Measurements from ENCODE around the gene RGPD6.
"Not testable (repeated sequence)": the region's sequence is repeated elsewhere in the genome, so short reads cannot be mapped to it uniquely, and the experiment has no call there.

Gene RGPD6

DNA sequence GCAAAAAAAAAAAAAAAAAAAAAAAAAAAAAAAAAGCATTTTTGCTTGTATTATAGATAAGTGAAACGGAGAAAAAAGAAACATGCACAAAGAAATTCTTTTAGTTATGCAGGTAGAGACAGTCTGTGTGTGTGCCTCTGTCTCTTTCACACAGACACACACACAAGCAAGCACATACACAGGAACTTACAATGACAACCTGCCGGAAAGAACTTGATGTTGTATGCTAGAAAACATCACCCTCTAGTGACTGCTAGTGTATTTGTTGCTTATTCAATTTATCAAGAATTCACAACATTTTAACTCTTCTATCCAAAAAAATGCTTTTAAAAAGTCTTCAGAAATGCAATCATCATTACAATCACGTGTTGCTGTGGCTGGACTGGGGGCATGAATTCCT, 95.8 kb downstream of the RGPD6 start:
- not testable (repeated sequence) for DNase-seq (ENCODE audit: low read depth)

DNA sequence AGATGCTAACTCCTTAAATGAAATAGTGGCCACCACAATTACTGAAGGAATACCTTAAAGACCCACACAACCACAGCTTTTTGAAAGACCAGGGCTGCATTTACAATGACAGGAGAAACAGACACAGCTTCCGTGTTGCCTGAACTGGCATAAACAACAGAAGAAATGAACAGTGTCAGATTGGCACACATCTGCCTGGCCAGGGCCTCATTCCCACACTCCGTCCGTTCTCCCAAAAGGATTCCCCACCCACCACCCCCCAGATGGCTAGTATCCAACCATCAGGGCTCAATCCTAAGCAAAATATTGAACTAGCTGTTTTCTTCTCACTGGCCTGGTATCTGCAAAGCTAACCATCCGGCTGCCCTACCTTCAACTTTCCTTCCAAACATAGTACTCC, 96.9 kb downstream of the RGPD6 start:
- DNase-seq (ENCODE audit: low read depth): not testable (repeated sequence)

DNA sequence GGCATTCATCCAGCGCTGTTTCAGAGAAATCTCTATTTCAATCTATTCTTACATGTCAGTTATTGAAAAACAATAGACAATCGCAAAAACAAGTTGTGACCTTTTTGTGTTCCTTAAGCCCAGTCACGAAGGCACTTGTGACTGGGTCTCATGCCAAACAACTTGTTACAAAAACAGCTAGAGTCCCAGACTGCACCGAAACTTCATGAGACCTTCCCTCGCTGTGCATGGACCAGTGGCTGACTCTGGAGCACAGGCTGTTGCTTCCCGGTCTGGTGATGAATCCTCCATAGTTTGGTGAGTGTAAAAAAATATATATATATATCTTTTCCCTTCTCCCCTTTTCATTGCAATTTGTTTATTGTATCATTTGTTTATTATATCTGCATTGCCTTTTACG, 99.7 kb downstream of the RGPD6 start:
- DNase-seq (ENCODE audit: low read depth): not testable (repeated sequence)

DNA sequence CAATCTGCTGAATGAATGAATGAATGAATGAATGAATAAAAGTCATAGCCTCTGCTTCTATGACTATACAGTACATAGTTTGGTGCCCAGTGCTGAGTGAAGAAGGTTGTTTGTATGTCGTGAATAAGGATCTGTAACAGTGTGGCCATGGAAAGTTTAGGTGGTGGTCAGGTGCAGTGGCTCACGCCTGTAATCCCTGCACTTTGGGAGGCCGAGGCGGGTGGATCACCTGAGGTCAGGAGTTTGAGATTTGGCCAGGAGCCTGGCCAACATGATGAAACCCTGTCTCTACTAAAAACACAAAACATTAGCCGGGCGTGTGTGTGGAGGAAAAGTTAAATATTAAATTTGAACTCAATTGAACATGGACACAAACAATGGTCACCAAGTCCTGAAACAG, 100.1 kb downstream of the RGPD6 start:
- DNase-seq (ENCODE audit: low read depth): not testable (repeated sequence)

DNA sequence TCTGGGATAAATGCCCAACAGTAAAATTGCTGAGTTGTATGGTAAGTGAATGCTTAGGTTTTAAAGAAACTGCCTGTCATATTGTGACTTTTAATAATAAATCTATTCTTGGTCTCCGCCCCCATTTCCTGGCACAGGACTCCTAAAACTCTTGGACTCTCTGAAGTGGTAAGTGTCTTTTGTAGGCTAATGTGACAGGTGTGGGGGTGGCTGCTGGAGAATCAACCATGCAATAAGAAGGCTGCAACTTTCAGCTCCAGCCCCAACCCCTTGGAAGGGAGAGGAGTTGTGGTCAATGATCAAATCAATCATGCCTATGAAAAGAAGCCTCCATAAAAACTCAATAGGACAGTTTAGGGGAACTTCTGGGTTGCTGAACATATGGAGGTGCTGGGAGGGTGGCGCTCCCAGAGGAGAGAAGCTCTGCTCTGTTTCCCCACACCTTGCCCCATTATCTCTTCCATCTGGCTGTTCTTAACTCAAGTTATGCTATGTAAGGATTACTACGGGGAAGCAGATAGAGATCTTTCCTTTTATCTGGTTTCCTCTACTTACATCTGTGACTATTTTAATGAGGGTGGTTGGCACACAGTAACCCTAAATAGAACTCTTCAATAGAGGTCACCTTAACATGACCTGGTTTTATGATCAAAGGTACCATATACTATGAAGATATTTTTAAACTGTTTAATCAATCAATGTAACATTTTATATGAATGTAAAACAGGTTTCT, 101.2 kb downstream of the RGPD6 start:
- not testable (repeated sequence) for DNase-seq (ENCODE audit: low read depth)

DNA sequence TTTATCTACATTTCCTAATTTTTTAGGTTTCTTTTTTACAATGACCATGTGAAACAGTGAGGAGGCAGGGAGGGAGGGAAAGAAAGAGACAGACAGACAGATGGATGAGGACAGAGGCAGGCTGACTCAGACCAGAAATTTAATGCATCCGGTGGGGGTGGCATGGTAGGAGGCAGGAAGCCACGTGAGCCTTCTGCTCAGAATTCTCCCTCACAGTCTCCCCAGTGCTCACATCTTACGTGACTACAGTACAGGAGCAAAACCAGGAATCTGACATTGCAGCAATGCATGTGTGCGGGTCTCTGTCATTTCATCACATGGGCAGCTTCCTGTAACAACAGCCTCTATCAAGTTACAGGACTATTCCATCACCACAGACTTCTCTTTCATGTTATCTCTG, 102.1 kb downstream of the RGPD6 start:
- DNase-seq (ENCODE audit: low read depth): not testable (repeated sequence)

DNA sequence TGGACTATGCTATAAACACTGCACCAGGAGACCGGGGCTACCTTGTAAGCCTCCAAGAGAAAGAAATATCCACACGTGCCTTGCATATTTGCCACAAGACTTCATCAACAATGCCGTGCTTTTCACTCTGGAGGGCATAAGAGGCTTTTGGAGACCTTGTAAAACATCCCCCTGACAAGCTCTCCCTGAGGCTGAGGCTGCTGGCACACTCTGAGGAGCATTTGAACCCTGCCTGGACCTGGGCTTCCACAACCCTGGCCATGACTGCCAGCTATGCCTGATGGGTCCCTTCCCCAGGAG, 104.0 kb downstream of the RGPD6 start:
- not testable (repeated sequence) for DNase-seq (ENCODE audit: low read depth)

DNA sequence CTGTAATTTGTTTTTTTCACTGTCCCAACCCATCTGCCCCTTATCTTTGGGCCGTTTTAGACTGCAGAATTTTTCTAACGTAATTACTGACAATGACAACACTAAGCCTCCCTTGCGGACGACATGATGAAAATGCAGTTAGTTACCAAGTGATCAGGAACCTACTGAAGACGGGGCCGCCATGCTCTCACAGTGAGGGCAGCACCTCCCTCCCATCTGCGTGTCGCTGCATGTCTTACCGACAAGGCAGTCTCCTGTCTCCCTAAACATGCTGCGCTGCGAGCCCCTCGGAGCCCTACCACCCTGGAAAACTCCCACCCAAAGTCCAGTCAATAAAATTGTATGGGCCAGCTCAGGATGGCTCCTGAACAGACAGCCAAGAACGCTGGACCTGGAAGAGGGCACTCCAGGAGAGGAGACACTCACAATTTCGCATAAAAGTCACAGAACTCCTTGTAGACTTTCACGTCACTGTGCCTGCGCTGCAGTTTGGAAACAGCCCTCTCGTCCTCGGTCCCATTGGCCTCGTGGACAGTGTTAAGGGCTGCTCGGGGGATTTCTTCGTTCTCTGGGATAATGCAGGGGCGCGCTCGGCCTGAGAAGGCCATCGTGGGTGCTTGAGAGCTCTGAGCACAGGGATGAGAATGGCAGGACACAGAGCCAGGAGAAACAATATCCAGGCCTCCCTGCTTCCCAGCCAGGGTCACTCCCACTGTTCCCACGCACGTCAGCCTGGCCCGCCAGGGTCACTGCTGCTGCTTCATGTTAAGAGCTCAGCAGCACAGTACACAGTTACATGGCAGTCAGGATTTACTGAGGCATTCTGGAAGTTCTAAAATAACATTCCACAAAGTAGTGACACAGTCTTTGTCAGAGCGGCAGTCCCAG, 104.6 kb downstream of the RGPD6 start, which contains the start of gene LIMS4:
Gene LIMS4 (minus strand): TSS at position 646 of the 888 bp plus-strand sequence. CDS start 38 bp downstream, at position 608.
- DNase-seq (ENCODE audit: low read depth): not testable (repeated sequence)

DNA sequence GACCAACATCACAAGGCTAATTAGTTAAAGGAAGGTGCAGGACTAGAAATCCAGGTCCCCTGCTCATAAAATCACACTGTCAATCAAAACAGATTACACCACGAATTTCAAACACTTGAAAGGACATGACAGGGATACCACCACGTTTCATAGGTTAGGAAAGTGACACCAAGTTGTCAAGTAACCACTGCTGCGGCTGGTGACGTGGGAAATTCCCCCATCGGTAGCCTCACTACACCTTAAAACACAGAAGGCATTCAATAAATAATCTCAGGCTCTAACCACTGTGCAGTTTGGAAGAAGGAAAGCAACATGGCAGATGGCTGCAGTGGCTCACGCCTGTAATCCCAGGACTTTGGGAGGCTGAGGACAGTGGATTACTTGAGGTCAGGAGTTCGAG, 108.1 kb downstream of the RGPD6 start:
- not testable (repeated sequence) for DNase-seq (ENCODE audit: low read depth)

DNA sequence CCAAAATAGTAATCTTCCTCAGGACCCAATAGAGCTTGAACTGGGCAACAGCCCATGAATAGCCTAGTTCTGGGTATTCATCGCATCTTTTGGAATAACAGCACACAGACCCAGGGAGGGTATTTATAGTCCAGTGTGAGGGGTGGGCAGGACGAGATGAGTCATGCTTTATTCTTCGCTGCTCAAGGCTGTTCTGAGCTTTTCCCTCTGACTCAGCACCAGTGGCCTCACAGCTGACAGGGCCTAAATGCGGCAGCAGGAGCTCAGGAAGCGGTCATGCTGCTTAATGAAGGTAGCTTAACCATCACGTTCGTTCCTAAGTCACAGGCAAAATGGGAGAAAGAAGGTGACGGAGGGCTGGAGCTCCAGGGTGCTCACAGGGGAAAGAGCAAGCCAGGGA, 111.7 kb downstream of the RGPD6 start:
- DNase-seq (ENCODE audit: low read depth): not testable (repeated sequence)

Measured in non-pigmented ciliary epithelial cell (primary cell).